HepG2 (cell line): ENCODE results near the gene NPHS1. TPM values are rescaled to one million over a fixed set of nuclear protein-coding genes. Genes with fewer than 3 reads are reported as not detected.

Source experiments
- ATAC-seq: fragments of 200-7000 bp; cut with Tn5 transposase; 3 replicates; pipeline ENCODE4 v1.9.1; 2020; ENCODE audit warnings: mild to moderate bottlenecking, moderate library complexity
- BruUV-seq: library from RNA; stranded (reverse); fragments of 400-500 nt; replicated peaks from 2 replicates; lab custom pipeline; 2021; lab: Mats Ljungman, UMichigan
- CTCF ChIA-PET: fragments of 300-600 bp; formaldehyde crosslinking; extraction: SDS; loops from one replicate; lab custom pipeline; 2021; ENCODE audit warnings: low total read pairs, inconsistent platforms, low intra/inter-chr PET ratio; lab: Yijun Ruan, JAX
- POLR2A ChIA-PET: fragments of 350-600 bp; sonication (Branson Sonifier 250); formaldehyde crosslinking; loops from one replicate; lab custom pipeline; 2020; ENCODE audit warnings: antibody characterized with exemption, inconsistent platforms; lab: Yijun Ruan, JAX
- DNase-seq: peaks from one replicate; pipeline ENCODE4 v3.0.0-alpha.2; 2015; ENCODE audit warnings: low spot score
- FAIRE-seq: peaks from 3 replicates; lab custom pipeline; 2011; peaks lifted over from hg19 to GRCh38; lab: Jason Lieb, UNC
- H2AFZ ChIP-seq: one replicate; pipeline ENCODE4 v1.6.1; 2011; ENCODE audit warnings: low read length, inconsistent platforms
- H3K27ac ChIP-seq: fragments of 300-600 bp; 3 replicates; pipeline ENCODE4 v1.8.0; 2011; ENCODE audit warnings: mixed run types, mild to moderate bottlenecking, mixed read lengths, low read length, inconsistent platforms; ENCODE audit not compliant: insufficient read depth; ENCODE audit errors: extremely low read length
- H3K27me3 ChIP-seq, 2 experiments: fragments of 200-600 bp in 1 of 2; 2 replicates in 1 of 2; 3 replicates in 1 of 2; pipeline versions ENCODE4 v1.6.0 to v1.8.0; 2011; ENCODE audit warnings: low read length in 2 of 2, mild to moderate bottlenecking in 2 of 2, moderate library complexity in 2 of 2, inconsistent platforms in 1 of 2; ENCODE audit not compliant: insufficient read depth in 2 of 2, control insufficient read depth in 1 of 2
- H3K36me3 ChIP-seq, 2 experiments: fragments of 200-600 bp in 1 of 2; replicated peaks in 1 of 2; 2 replicates in 1 of 2; 3 replicates in 1 of 2; pipeline versions ENCODE4 v1.5.1 to v1.8.0; 2011; ENCODE audit warnings: low read length in 2 of 2, inconsistent platforms in 1 of 2; ENCODE audit not compliant: insufficient read depth in 2 of 2, control insufficient read depth in 1 of 2
- H3K4me1 ChIP-seq: 2 replicates; pipeline ENCODE4 v1.5.1; 2012; ENCODE audit warnings: low read length, inconsistent platforms; ENCODE audit not compliant: insufficient read depth
- H3K4me2 ChIP-seq: 2 replicates; pipeline ENCODE4 v1.6.0; 2011; ENCODE audit warnings: low read depth, low read length, inconsistent platforms
- H3K4me3 ChIP-seq, 3 experiments: fragments of 200-600 bp in 1 of 3; sonication (generic), shearing (Covaris generic) in 1 of 3; replicated peaks in 1 of 3; 2 replicates each; pipeline ENCODE4 v1.5.1; 2011 to 2016; ENCODE audit warnings: low read length in 3 of 3, inconsistent platforms in 2 of 3, low read depth in 2 of 3, mild to moderate bottlenecking in 2 of 3, control low read depth in 1 of 3, mixed read lengths in 1 of 3; ENCODE audit not compliant: insufficient read depth in 1 of 3
- H3K79me2 ChIP-seq: one replicate; pipeline ENCODE4 v1.6.1; 2011; ENCODE audit warnings: low read length, inconsistent platforms; ENCODE audit not compliant: insufficient read depth
- H3K9ac ChIP-seq: 2 replicates; pipeline ENCODE4 v1.6.0; 2011; ENCODE audit warnings: mild to moderate bottlenecking, low read depth, low read length, inconsistent platforms; ENCODE audit not compliant: insufficient read depth
- H3K9me3 ChIP-seq: 2 replicates; pipeline ENCODE4 v1.5.1; 2012; ENCODE audit warnings: mild to moderate bottlenecking, low read length
- H4K20me1 ChIP-seq: 2 replicates; pipeline ENCODE4 v1.6.0; 2011; ENCODE audit warnings: inconsistent platforms, mild to moderate bottlenecking, low read length, moderate library complexity; ENCODE audit not compliant: insufficient read depth
- AGO2 ChIP-seq: fragments of 200-400 bp; formaldehyde crosslinking; optimal IDR thresholded peaks from 2 replicates; pipeline ENCODE3; 2017; ENCODE audit warnings: mild to moderate bottlenecking, low read depth, low read length, moderate library complexity
- CBX1 ChIP-seq: IDR thresholded peaks from one replicate; pipeline ENCODE4 v1.6.1; 2016; ENCODE audit warnings: antibody characterized with exemption, low read depth
- IKZF1 ChIP-seq: fragments of 450-650 bp; IDR thresholded peaks from 2 replicates; pipeline ENCODE4 v1.7.1; 2016
- RBFOX2 ChIP-seq: fragments of 200-400 bp; formaldehyde crosslinking; IDR thresholded peaks from 2 replicates; pipeline ENCODE4 v1.6.1; 2017; ENCODE audit warnings: low read depth, mild to moderate bottlenecking, low read length
- RBM22 ChIP-seq: fragments of 200-400 bp; formaldehyde crosslinking; optimal IDR thresholded peaks from 2 replicates; pipeline ENCODE3; 2017; ENCODE audit warnings: mild to moderate bottlenecking, low read length, moderate library complexity
- TAF1 ChIP-seq: sonication (generic); formaldehyde crosslinking; IDR thresholded peaks from 2 replicates; pipeline ENCODE4 v1.4.0; 2020; ENCODE audit warnings: missing genetic modification reagents
- ZBTB33 ChIP-seq: sonication (generic); formaldehyde crosslinking; IDR thresholded peaks from 2 replicates; pipeline ENCODE4 v1.4.0; 2020; ENCODE audit warnings: missing genetic modification reagents
- ZNF251 ChIP-seq: sonication (generic); formaldehyde crosslinking; IDR thresholded peaks from 2 replicates; pipeline ENCODE4 v1.9.0; 2021; ENCODE audit warnings: mild to moderate bottlenecking, missing genetic modification reagents
- ZNF326 ChIP-seq: sonication (generic); formaldehyde crosslinking; IDR thresholded peaks from 2 replicates; pipeline ENCODE4 v1.4.0; 2020; ENCODE audit warnings: missing genetic modification reagents, borderline replicate concordance
- ZNF33A ChIP-seq: sonication (generic); formaldehyde crosslinking; IDR thresholded peaks from 2 replicates; pipeline ENCODE4 v1.5.1; 2020; ENCODE audit warnings: missing genetic modification reagents, mild to moderate bottlenecking, moderate library complexity, borderline replicate concordance
- ZNF501 ChIP-seq: sonication (generic); formaldehyde crosslinking; IDR thresholded peaks from 2 replicates; pipeline ENCODE4 v1.5.1; 2020; ENCODE audit warnings: mild to moderate bottlenecking, moderate library complexity, missing genetic modification reagents
- ZNF530 ChIP-seq: sonication (generic); formaldehyde crosslinking; IDR thresholded peaks from 2 replicates; pipeline ENCODE4 v1.5.0; 2020; ENCODE audit warnings: low read depth, mild to moderate bottlenecking, missing genetic modification reagents
- ZNF572 ChIP-seq: sonication (generic); formaldehyde crosslinking; IDR thresholded peaks from 2 replicates; pipeline ENCODE4 v1.5.1; 2020; ENCODE audit warnings: mild to moderate bottlenecking, missing genetic modification reagents
- ZNF691 ChIP-seq: sonication (generic); formaldehyde crosslinking; IDR thresholded peaks from 2 replicates; pipeline ENCODE4 v1.4.0; 2020; ENCODE audit warnings: missing genetic modification reagents, low read depth, mild to moderate bottlenecking, borderline replicate concordance
- WGBS: methylation state at CpG from one replicate; pipeline ENCODE4 v1.1.6; 2017; ENCODE audit warnings: low lambda C conversion rate; 5-methylcytosine and 5-hydroxymethylcytosine counted together
- in situ Hi-C: cut with HindIII; loops from 2 replicates; pipeline ENCODE4 v1.10.0; 2017; ENCODE audit warnings: low pct_unique_long_range_greater_than_20kb; ENCODE audit not compliant: extremely low pct_ligation_motif_present
- intact Hi-C: fragments of 100-400 bp; cut with micrococcal nuclease; formaldehyde crosslinking; loops from one replicate; pipeline ENCODE4 v1.10.0; 2022; ENCODE audit not compliant: unreplicated experiment
- polyA plus RNA-seq, 8 experiments: library from polyadenylated mRNA; depleted of rRNA in 3 of 8; stranded (reverse) in 7 of 8; unstranded in 1 of 8; fragments of >200 nt; fragmentation: Illumina TruSeq in 4 of 8; extraction: Trizol in 4 of 8; gene quantifications; 2 replicates each; pipeline versions ENCODE4 v1.2.1 to v1.2.3, GENCODE V29; 2011 to 2016; ENCODE audit warnings: low read depth in 4 of 8, missing spikeins in 1 of 8, mixed read lengths in 1 of 8; ENCODE audit not compliant: insufficient read depth in 1 of 8
- total RNA-seq, 5 experiments: library from RNA; depleted of rRNA; stranded (reverse); fragments of >200 nt; fragmentation: Illumina TruSeq; extraction: Trizol; gene quantifications; 2 replicates each; pipeline ENCODE4 v1.2.3, GENCODE V29; 2016; ENCODE audit warnings: low read depth in 1 of 5

NPHS1 gene
- total and polyA plus RNA-seq, 2 of the 13 experiments (the other 11 are each of a cell fraction or from before 2014, with no cell fraction given): not detected

- Histone ChIP-seq H3K9me3 (no peaks in the 10 kb centered on the region), H4K20me1 (no peaks in the 10 kb centered on the region), H3K9ac (no peak overlapping the region), H3K36me3 (peaks cover 21 to 31% of the 10 kb centered on the region in 2 experiments; a peak in 4 of 5 replicates), H3K4me2 (no peak overlapping the region), H3K27me3 (no peaks in the 10 kb centered on the region; a peak in 1 of 5 replicates), H3K4me1 (peaks cover 11% of the 10 kb centered on the region), H3K79me2 (peaks cover 8% of the 10 kb centered on the region), H3K27ac (no peak overlapping the region), H2AFZ (no peak overlapping the region), H3K4me3 (no peak overlapping the region)
- FAIRE-seq (no peak), ATAC-seq (peak; percentile 43), DNase-seq (no peak)
- POLR2A ChIA-PET: no interaction called here
- CTCF ChIA-PET: no interaction called here
- intact Hi-C loops: no loop called here
- BruUV-seq: no TSS peak
- peak; percentile 95 for TF ChIP-seq ZBTB33 (CRISPR knock-in tag)
- peak; percentile 44; the same call in 1 of the 2 replicates for TF ChIP-seq RBFOX2
- no peak for TF ChIP-seq RBM22
- 0 out of 2 replicates have a peak, but pooled peaks have one; percentile 19 for TF ChIP-seq ZNF501
- TF ChIP-seq TAF1 (CRISPR knock-in tag): no peak
- TF ChIP-seq IKZF1: no peak
- TF ChIP-seq ZNF572 (CRISPR knock-in tag): no peak
- no peak for TF ChIP-seq CBX1
- TF ChIP-seq ZNF691 (CRISPR knock-in tag): no peak
- no peak for TF ChIP-seq ZNF251 (CRISPR knock-in tag)
- peak; percentile 63 for TF ChIP-seq AGO2
- TF ChIP-seq ZNF326 (CRISPR knock-in tag): no peak
- no peak for TF ChIP-seq ZNF530 (CRISPR knock-in tag)
- no peak for TF ChIP-seq ZNF33A (CRISPR knock-in tag)
- 96% methylated on average over 7 of the region's 18 CpGs for WGBS
- in situ Hi-C loops: no loop called here
Measured at GRCh38 chr19:35806597-35806996, 45.7 kb downstream of the NPHS1 start.
